Measurements from ENCODE around the gene FHAD1. TPM values are rescaled to one million over a fixed set of nuclear protein-coding genes. Genes with fewer than 3 reads are reported as not detected.

Gene FHAD1
- total RNA-seq, 2 experiments from 2014 or later = not detected

GRCh38 chr1:15213341-15213821 is 33.6 kb upstream of the FHAD1 start:
- Histone ChIP-seq H3K27ac (ENCODE audit: low read depth, low read length, poor library complexity, severe bottlenecking) (no peak overlapping the region), H3K79me2 (ENCODE audit: insufficient read depth, low read depth, low read length) (no peaks in the 10 kb centered on the region), H3K9me3 (ENCODE audit: low read length) (no peaks in the 10 kb centered on the region), H3K36me3 (ENCODE audit: insufficient read depth, low read length) (no peaks in the 10 kb centered on the region), H4K20me1 (ENCODE audit: insufficient read depth, low read length) (no peaks in the 10 kb centered on the region), H2AFZ (ENCODE audit: low read length) (no peak overlapping the region), H3K4me1 (ENCODE audit: insufficient read depth, low read length, poor library complexity, severe bottlenecking) (no peaks in the 10 kb centered on the region), H3K4me3 (ENCODE audit: low read depth, low read length, poor library complexity, severe bottlenecking) (no peak overlapping the region), H3K4me2 (ENCODE audit: low read length) (no peak overlapping the region), H3K9me2 (ENCODE audit: insufficient read depth, low read length) (no peaks in the 10 kb centered on the region)
- no peak for TF ChIP-seq CTCF (conservative IDR thresholded peaks at IDR 0.05; ENCODE audit: low read length)
- no peak for TF ChIP-seq EZH2phosphoT487 (IDR thresholded peaks at IDR 0.05; ENCODE audit: borderline replicate concordance, low read depth, low read length)
- POLR2A ChIA-PET = no interaction called here
- no TSS peak for BruUV-seq (replicated peaks)
- intact Hi-C loops (cut with micrococcal nuclease; ENCODE audit: unreplicated experiment) = no loop called here
- no peak for DNase-seq (ENCODE audit: low spot score)
- CTCF ChIA-PET (ENCODE audit: unreplicated experiment) = no interaction called here

GRCh38 chr1:15214527-15214926 is 32.5 kb upstream of the FHAD1 start:
- CTCF ChIA-PET (ENCODE audit: unreplicated experiment) = no interaction called here
- DNase-seq (ENCODE audit: low spot score) = no peak
- no TSS peak for BruUV-seq (replicated peaks)
- H3K36me3 ChIP-seq (ENCODE audit: insufficient read depth, low read length) = no peaks in the 10 kb centered on the region
- TF ChIP-seq EZH2phosphoT487 (IDR thresholded peaks at IDR 0.05; ENCODE audit: borderline replicate concordance, low read depth, low read length) (no peak), CTCF (conservative IDR thresholded peaks at IDR 0.05; ENCODE audit: low read length) (no peak)
- H3K27ac ChIP-seq (ENCODE audit: low read depth, low read length, poor library complexity, severe bottlenecking) = no peak overlapping the region
- H2AFZ ChIP-seq (ENCODE audit: low read length) = no peak overlapping the region
- no peaks in the 10 kb centered on the region for H3K9me2 ChIP-seq (ENCODE audit: insufficient read depth, low read length)
- H3K4me3 ChIP-seq (ENCODE audit: low read depth, low read length, poor library complexity, severe bottlenecking) = no peak overlapping the region
- peaks cover 6% of the 10 kb centered on the region; the same call in 1 of the 2 replicates for H3K9me3 ChIP-seq (ENCODE audit: low read length)
- intact Hi-C loops (cut with micrococcal nuclease; ENCODE audit: unreplicated experiment) = no loop called here
- POLR2A ChIA-PET = interaction anchor here (0.5 kb wide), 1 partner anchor 681 kb away, joined by 5 read pairs; no protein-coding TSS in a partner anchor
- H3K79me2 ChIP-seq (ENCODE audit: insufficient read depth, low read depth, low read length) = no peaks in the 10 kb centered on the region
- no peaks in the 10 kb centered on the region for H4K20me1 ChIP-seq (ENCODE audit: insufficient read depth, low read length)
- H3K4me1 ChIP-seq (ENCODE audit: insufficient read depth, low read length, poor library complexity, severe bottlenecking) = no peaks in the 10 kb centered on the region
- no peak overlapping the region for H3K4me2 ChIP-seq (ENCODE audit: low read length)

- no peak overlapping the region for H3K27ac ChIP-seq (ENCODE audit: low read depth, low read length, poor library complexity, severe bottlenecking)
- no peak overlapping the region for H2AFZ ChIP-seq (ENCODE audit: low read length)
- BruUV-seq (replicated peaks) = no TSS peak
- DNase-seq (ENCODE audit: low spot score) = no peak
- no peaks in the 10 kb centered on the region for H3K9me2 ChIP-seq (ENCODE audit: insufficient read depth, low read length)
- intact Hi-C loops (cut with micrococcal nuclease; ENCODE audit: unreplicated experiment) = no loop called here
- no peaks in the 10 kb centered on the region for H3K36me3 ChIP-seq (ENCODE audit: insufficient read depth, low read length)
- H3K9me3 ChIP-seq (ENCODE audit: low read length) = peaks cover 6% of the 10 kb centered on the region; the same call in 1 of the 2 replicates
- no peaks in the 10 kb centered on the region for H4K20me1 ChIP-seq (ENCODE audit: insufficient read depth, low read length)
- ChIA-PET POLR2A (no interaction called here), CTCF (ENCODE audit: unreplicated experiment) (no interaction called here)
- no peaks in the 10 kb centered on the region for H3K79me2 ChIP-seq (ENCODE audit: insufficient read depth, low read depth, low read length)
- TF ChIP-seq CTCF (conservative IDR thresholded peaks at IDR 0.05; ENCODE audit: low read length) = no peak
- TF ChIP-seq EZH2phosphoT487 (IDR thresholded peaks at IDR 0.05; ENCODE audit: borderline replicate concordance, low read depth, low read length) = no peak
- no peak overlapping the region for H3K4me2 ChIP-seq (ENCODE audit: low read length)
- no peak overlapping the region for H3K4me3 ChIP-seq (ENCODE audit: low read depth, low read length, poor library complexity, severe bottlenecking)
- H3K4me1 ChIP-seq (ENCODE audit: insufficient read depth, low read length, poor library complexity, severe bottlenecking) = no peaks in the 10 kb centered on the region
These were observed 31.9 kb upstream of the FHAD1 start for GRCh38 chr1:15215116-15215515.
